Measurements from ENCODE around the gene TIAM2. TPM values are rescaled to one million over a fixed set of nuclear protein-coding genes. Genes with fewer than 3 reads are reported as not detected.

TIAM2 gene
- total RNA-seq, 2 donors from 2014 or later = 9.3 to 10.3 TPM

- Histone ChIP-seq H3K4me1 (peaks cover 0 to 8% of the 10 kb centered on the region in 2 donors), H3K36me3 (no peaks in the 10 kb centered on the region), H3K9me3 (no peaks in the 10 kb centered on the region), H3K4me3 (no peak overlapping the region), H3K27ac (no peak overlapping the region), H3K27me3 (no peaks in the 10 kb centered on the region)
- TF ChIP-seq CTCF (IDR thresholded peaks at IDR 0.05) = no peak
- DNase-seq (ENCODE audit: low spot score) = no peak
Measured at GRCh38 chr6:155038527-155038926, 43.4 kb downstream of the TIAM2 start.

GRCh38 chr6:155039618-155040017 is 44.5 kb downstream of the TIAM2 start:
- Histone ChIP-seq H3K36me3 (no peaks in the 10 kb centered on the region), H3K4me1 (peaks cover 0 to 8% of the 10 kb centered on the region in 2 donors), H3K27ac (no peak overlapping the region), H3K27me3 (no peaks in the 10 kb centered on the region), H3K4me3 (no peak overlapping the region), H3K9me3 (no peaks in the 10 kb centered on the region)
- no peak for TF ChIP-seq CTCF (IDR thresholded peaks at IDR 0.05)
- no peak for DNase-seq (ENCODE audit: low spot score)

GRCh38 chr6:155040154-155040553 is 45.0 kb downstream of the TIAM2 start:
- TF ChIP-seq CTCF (IDR thresholded peaks at IDR 0.05) = no peak
- peaks cover 0 to 8% of the 10 kb centered on the region in 2 donors for H3K4me1 ChIP-seq

GRCh38 chr6:155040901-155041650 is 46.0 kb downstream of the TIAM2 start:
- Histone ChIP-seq H3K36me3 (no peaks in the 10 kb centered on the region), H3K9me3 (no peaks in the 10 kb centered on the region), H3K4me1 (peaks cover 0 to 8% of the 10 kb centered on the region in 2 donors), H3K27me3 (no peaks in the 10 kb centered on the region), H3K4me3 (no peak overlapping the region), H3K27ac (no peak overlapping the region)
- TF ChIP-seq CTCF (IDR thresholded peaks at IDR 0.05) = no peak
- DNase-seq (ENCODE audit: low spot score) = no peak

More at GRCh38 chr6:155040154-155040553, 45.0 kb downstream of the TIAM2 start:
- H3K36me3 ChIP-seq = no peaks in the 10 kb centered on the region
- H3K27me3 ChIP-seq = no peaks in the 10 kb centered on the region
- H3K4me3 ChIP-seq = no peak overlapping the region
- no peak overlapping the region for H3K27ac ChIP-seq
- H3K9me3 ChIP-seq = no peaks in the 10 kb centered on the region
- DNase-seq (ENCODE audit: low spot score) = no peak

GRCh38 chr6:155041741-155042279 is 46.7 kb downstream of the TIAM2 start:
- Histone ChIP-seq H3K36me3 (no peaks in the 10 kb centered on the region), H3K4me3 (no peak overlapping the region), H3K27me3 (no peaks in the 10 kb centered on the region), H3K4me1 (peaks cover 0 to 8% of the 10 kb centered on the region in 2 donors), H3K9me3 (no peaks in the 10 kb centered on the region), H3K27ac (no peak overlapping the region)
- no peak for DNase-seq (ENCODE audit: low spot score)
- TF ChIP-seq CTCF (IDR thresholded peaks at IDR 0.05) = no peak

Measured in right atrium auricular region (tissue), 2 donors.